Progenitor cell of endocrine pancreas (in vitro differentiated cells): Measurements from ENCODE around the gene LRMDA. TPM values are rescaled to one million over a fixed set of nuclear protein-coding genes. Genes with fewer than 3 reads are reported as not detected.
A peak's percentile ranks its signal among the peaks of the same experiment; 100 is the strongest.

ENCODE experiments used
- DNase-seq: peaks from one replicate; pipeline ENCODE4 v3.0.0; 2021; ENCODE audit warnings: low spot score; ENCODE audit not compliant: unreplicated experiment
- H3K27ac Mint-ChIP-seq: 2 replicates; pipeline ENCODE4 v1.8.0; 2021; ENCODE audit warnings: mild to moderate bottlenecking, moderate library complexity, mixed read lengths
- H3K27me3 Mint-ChIP-seq: 2 replicates; pipeline ENCODE4 v1.8.0; 2021; ENCODE audit warnings: mixed read lengths
- H3K36me3 Mint-ChIP-seq: 2 replicates; pipeline ENCODE4 v1.8.0; 2022; ENCODE audit warnings: mixed read lengths; ENCODE audit not compliant: insufficient read depth
- H3K4me1 Mint-ChIP-seq: 2 replicates; pipeline ENCODE4 v1.8.0; 2021; ENCODE audit warnings: low read depth, mixed read lengths
- H3K4me3 Mint-ChIP-seq: 2 replicates; pipeline ENCODE4 v1.8.0; 2021; ENCODE audit warnings: low read depth, mild to moderate bottlenecking, moderate library complexity, mixed read lengths
- H3K9me3 Mint-ChIP-seq: 2 replicates; pipeline ENCODE4 v1.8.0; 2021; ENCODE audit warnings: low read depth, mixed read lengths
- CTCF ChIP-seq: fragments of 200-600 bp; sonication (generic); IDR thresholded peaks from one replicate; pipeline ENCODE4 v1.5.0; 2021; ENCODE audit warnings: antibody characterized with exemption, mild to moderate bottlenecking; ENCODE audit not compliant: unreplicated experiment
- total RNA-seq: library from RNA; stranded (reverse); gene quantifications from 2 replicates; pipeline ENCODE4 v1.2.1, GENCODE V29; 2021

Gene LRMDA
- total RNA-seq, 1 donor from 2014 or later, result 6.5 TPM

GRCh38 chr10:75464478-75465449, 33.3 kb downstream of the LRMDA start:
- TF ChIP-seq CTCF, result no peak
- Mint-ChIP-seq H3K9me3 (no peaks in the 10 kb centered on the region), H3K4me3 (no peak overlapping the region), H3K27me3 (peaks cover 30% of the 10 kb centered on the region), H3K36me3 (no peaks in the 10 kb centered on the region), H3K27ac (peak overlapping the region; percentile 42), H3K4me1 (peaks cover 12% of the 10 kb centered on the region)
- DNase-seq, result no peak

DNA sequence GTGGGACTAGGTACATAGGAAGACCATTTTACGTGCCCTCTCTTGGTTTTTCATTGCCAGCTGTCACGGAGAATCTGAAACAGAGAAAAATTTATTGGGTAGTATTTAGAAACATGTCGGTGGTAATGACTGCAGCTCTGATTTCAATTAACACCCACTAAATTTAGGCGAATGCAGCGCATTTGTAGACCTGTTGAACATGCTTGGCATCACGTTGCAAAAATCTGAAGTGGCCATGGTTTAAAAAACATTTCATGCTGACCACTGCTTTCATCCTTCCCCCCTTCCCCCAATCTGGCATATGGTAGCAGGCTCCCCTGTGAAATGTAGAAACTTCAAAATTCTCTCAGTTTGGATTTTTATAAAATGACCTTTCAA, 34.0 kb downstream of the LRMDA start:
- Mint-ChIP-seq H3K4me3 (no peak overlapping the region), H3K4me1 (peaks cover 12% of the 10 kb centered on the region), H3K9me3 (no peaks in the 10 kb centered on the region), H3K36me3 (no peaks in the 10 kb centered on the region), H3K27me3 (peaks cover 30% of the 10 kb centered on the region), H3K27ac (no peak overlapping the region)
- TF ChIP-seq CTCF, result no peak
- DNase-seq, result no peak

DNA sequence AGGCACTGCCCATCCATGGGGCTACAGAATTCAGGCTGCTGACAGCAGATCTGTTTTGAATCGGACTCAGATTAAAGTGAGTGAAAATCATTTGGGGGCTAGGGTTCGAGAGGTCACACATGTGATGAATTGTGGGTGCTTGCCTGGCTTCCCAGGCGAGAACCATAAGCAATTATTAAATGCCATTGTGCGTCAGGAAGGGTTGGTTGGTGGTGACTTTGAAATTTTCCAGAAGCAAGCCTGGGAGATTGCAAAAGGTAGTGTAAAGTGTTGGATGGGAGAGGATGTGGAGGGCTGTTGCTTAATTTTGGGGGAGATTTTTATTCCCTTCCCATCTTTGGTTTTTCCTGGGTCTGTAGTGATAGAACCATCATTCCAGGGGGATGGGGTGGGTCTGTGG, 34.6 kb downstream of the LRMDA start:
- peaks cover 32% of the 10 kb centered on the region for H3K27me3 Mint-ChIP-seq
- no peak for DNase-seq
- H3K36me3 Mint-ChIP-seq, result no peaks in the 10 kb centered on the region
- H3K4me1 Mint-ChIP-seq, result peaks cover 12% of the 10 kb centered on the region
- TF ChIP-seq CTCF, result no peak
- no peak overlapping the region for H3K27ac Mint-ChIP-seq
- no peak overlapping the region for H3K4me3 Mint-ChIP-seq
- H3K9me3 Mint-ChIP-seq, result no peaks in the 10 kb centered on the region

- TF ChIP-seq CTCF, result no peak
- H3K4me3 Mint-ChIP-seq, result no peak overlapping the region
- no peaks in the 10 kb centered on the region for H3K9me3 Mint-ChIP-seq
- no peaks in the 10 kb centered on the region for H3K36me3 Mint-ChIP-seq
- peak overlapping the region; percentile 37 for H3K27ac Mint-ChIP-seq
- DNase-seq, result no peak
- H3K4me1 Mint-ChIP-seq, result peaks cover 12% of the 10 kb centered on the region
- H3K27me3 Mint-ChIP-seq, result peaks cover 34% of the 10 kb centered on the region
Measured at GRCh38 chr10:75466886-75467285, 35.5 kb downstream of the LRMDA start.

GRCh38 chr10:75468612-75469005, 37.2 kb downstream of the LRMDA start:
- no peak for TF ChIP-seq CTCF
- Mint-ChIP-seq H3K27me3 (peaks cover 42% of the 10 kb centered on the region), H3K4me1 (peaks cover 12% of the 10 kb centered on the region), H3K9me3 (no peaks in the 10 kb centered on the region), H3K27ac (no peak overlapping the region), H3K4me3 (no peak overlapping the region), H3K36me3 (no peaks in the 10 kb centered on the region)
- no peak for DNase-seq
